Activated T-helper 17 cell treated with anti-CD3 and anti-CD28 coated beads, Interleukin-2, amount 50 U/mL, for 72 hours (primary cell): ENCODE results near the gene SPO11. TPM values are rescaled to one million over a fixed set of nuclear protein-coding genes. Genes with fewer than 3 reads are reported as not detected.
A peak's percentile ranks its signal among the peaks of the same experiment; 100 is the strongest.

ENCODE experiments used
- ATAC-seq: fragments of 150-1000 bp; cut with Tn5 transposase; replicated peaks from 2 replicates; pipeline ENCODE4 v1.10.0; 2021; ENCODE audit warnings: mild to moderate bottlenecking, moderate library complexity
- H3K27ac Mint-ChIP-seq: one replicate; pipeline ENCODE4 v1.8.0; 2022; ENCODE audit warnings: mixed read lengths
- H3K27me3 Mint-ChIP-seq: one replicate; pipeline ENCODE4 v1.8.0; 2022; ENCODE audit warnings: mixed read lengths
- H3K36me3 Mint-ChIP-seq: one replicate; pipeline ENCODE4 v1.8.0; 2022; ENCODE audit warnings: low read depth, mild to moderate bottlenecking, mixed read lengths
- H3K4me1 Mint-ChIP-seq: one replicate; pipeline ENCODE4 v1.8.0; 2022; ENCODE audit warnings: mixed read lengths
- H3K4me3 Mint-ChIP-seq: one replicate; pipeline ENCODE4 v1.8.0; 2022; ENCODE audit warnings: mild to moderate bottlenecking, mixed read lengths
- H3K9me3 Mint-ChIP-seq: one replicate; pipeline ENCODE4 v1.8.0; 2022; ENCODE audit warnings: mixed read lengths
- total RNA-seq, 2 donors: library from RNA; stranded (reverse); gene quantifications; one replicate each; pipeline ENCODE4 v1.2.3, GENCODE V29; 2022

Gene SPO11
- total RNA-seq, 2 donors from 2014 or later, result not detected

GRCh38 chr20:57317316-57317788 is 12.3 kb upstream of the SPO11 start:
- no peaks in the 10 kb centered on the region for H3K36me3 Mint-ChIP-seq
- H3K4me1 Mint-ChIP-seq, result no peaks in the 10 kb centered on the region
- no peak overlapping the region for H3K27ac Mint-ChIP-seq
- no peak for ATAC-seq
- no peaks in the 10 kb centered on the region for H3K9me3 Mint-ChIP-seq
- peaks cover 32% of the 10 kb centered on the region for H3K27me3 Mint-ChIP-seq
- H3K4me3 Mint-ChIP-seq, result no peak overlapping the region

DNA sequence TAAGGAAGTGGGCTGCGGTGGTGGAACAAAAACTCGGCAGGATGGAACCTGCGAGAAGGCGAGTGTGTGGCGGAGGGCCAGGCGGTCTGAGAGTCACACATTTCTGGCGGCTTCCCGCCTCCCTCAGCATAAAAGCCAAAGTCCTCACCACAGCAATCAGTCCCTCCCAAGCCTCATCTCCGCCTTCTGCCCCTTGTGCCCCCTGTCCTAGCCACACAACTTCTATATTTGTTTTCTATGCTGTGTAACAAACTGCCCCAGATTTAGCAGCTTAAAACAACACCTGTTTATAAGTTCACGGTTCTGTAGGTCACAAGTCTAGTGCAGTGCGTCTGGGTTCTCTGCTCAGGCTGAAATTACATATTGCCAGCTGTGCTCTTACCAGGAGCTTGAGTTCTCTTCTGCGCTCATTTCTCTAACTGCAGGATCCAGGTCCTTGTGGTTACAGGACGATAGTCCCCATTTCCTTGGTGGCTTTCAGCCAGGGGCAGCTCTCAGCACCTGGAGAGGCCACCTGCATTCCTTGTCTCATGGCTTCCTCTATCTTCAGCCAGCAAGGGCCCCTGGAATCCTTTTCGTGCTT is 11.7 kb upstream of the SPO11 start:
- no peaks in the 10 kb centered on the region for H3K4me1 Mint-ChIP-seq
- no peak overlapping the region for H3K4me3 Mint-ChIP-seq
- H3K27ac Mint-ChIP-seq, result no peak overlapping the region
- no peaks in the 10 kb centered on the region for H3K36me3 Mint-ChIP-seq
- H3K27me3 Mint-ChIP-seq, result peaks cover 36% of the 10 kb centered on the region
- H3K9me3 Mint-ChIP-seq, result no peaks in the 10 kb centered on the region
- no peak for ATAC-seq

GRCh38 chr20:57319584-57319983 is 10.0 kb upstream of the SPO11 start:
- Mint-ChIP-seq H3K4me1 (no peaks in the 10 kb centered on the region), H3K27ac (no peak overlapping the region), H3K27me3 (peaks cover 43% of the 10 kb centered on the region), H3K4me3 (no peak overlapping the region), H3K36me3 (no peaks in the 10 kb centered on the region), H3K9me3 (no peaks in the 10 kb centered on the region)
- no peak for ATAC-seq

DNA sequence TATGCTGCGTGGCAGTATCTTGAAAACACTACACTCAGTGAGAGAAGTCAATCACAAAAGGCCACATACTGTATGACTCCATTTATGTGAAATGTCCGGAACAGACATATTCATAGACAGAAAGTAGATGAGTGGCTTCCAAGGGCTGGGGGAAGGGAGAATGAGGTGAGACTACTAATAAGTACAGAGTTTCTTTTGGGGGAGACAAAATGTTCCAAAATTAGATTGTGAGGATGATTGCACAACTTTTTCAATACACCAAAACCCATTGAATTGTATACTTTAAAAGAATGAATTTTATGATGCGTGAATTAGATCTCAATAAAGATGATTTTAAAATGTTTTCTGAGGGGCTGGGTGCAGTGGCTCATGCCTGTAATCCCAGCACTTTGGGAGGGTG is 9.2 kb upstream of the SPO11 start:
- no peak for ATAC-seq
- Mint-ChIP-seq H3K9me3 (peaks cover 7% of the 10 kb centered on the region), H3K27ac (no peak overlapping the region), H3K36me3 (no peaks in the 10 kb centered on the region), H3K4me3 (no peak overlapping the region), H3K4me1 (no peaks in the 10 kb centered on the region), H3K27me3 (peaks cover 48% of the 10 kb centered on the region)

DNA sequence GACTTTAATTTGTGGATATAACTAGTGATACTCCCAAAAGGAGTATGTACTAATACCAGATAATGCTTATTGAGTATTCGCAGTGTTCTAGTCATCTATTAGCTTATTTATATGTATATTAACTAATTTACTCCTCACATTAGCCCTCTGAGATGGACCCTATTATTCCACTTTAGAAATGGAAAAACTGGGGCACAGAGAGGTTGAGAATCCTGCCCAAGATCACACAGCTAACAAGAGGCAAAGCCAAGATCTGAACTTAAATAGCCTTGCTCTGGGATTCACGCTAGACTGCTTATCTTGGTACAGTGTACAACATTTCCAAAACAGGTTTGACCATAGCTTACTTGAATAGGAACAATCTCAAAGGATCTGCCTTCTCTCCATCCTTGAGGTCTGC is 8.5 kb upstream of the SPO11 start:
- Mint-ChIP-seq H3K4me3 (no peak overlapping the region), H3K9me3 (peaks cover 7% of the 10 kb centered on the region), H3K27me3 (peaks cover 44% of the 10 kb centered on the region), H3K36me3 (no peaks in the 10 kb centered on the region), H3K4me1 (no peaks in the 10 kb centered on the region), H3K27ac (no peak overlapping the region)
- no peak for ATAC-seq

DNA sequence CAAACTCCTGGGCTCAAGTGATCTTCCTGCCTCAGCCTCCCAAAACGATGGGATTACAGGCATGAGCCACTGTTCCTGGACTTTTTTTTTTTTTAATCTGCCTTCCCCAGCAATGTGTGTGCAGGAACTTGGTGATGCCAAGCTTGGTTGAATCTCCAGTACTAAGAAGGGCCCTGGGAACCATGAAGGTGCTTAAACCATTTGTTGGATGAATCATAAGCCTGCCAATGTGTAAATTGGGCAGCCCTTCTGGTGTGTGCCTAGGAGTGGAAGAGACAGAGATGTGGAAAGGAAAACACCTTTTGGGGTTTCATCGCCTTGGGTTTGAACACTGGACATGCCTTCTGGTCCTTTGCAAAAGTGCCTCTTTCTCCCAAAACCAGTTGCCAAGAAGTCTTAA is 7.1 kb upstream of the SPO11 start:
- H3K4me1 Mint-ChIP-seq, result no peaks in the 10 kb centered on the region
- H3K9me3 Mint-ChIP-seq, result peaks cover 7% of the 10 kb centered on the region
- no peaks in the 10 kb centered on the region for H3K36me3 Mint-ChIP-seq
- H3K4me3 Mint-ChIP-seq, result no peak overlapping the region
- ATAC-seq, result no peak
- H3K27me3 Mint-ChIP-seq, result peaks cover 48% of the 10 kb centered on the region
- no peak overlapping the region for H3K27ac Mint-ChIP-seq

DNA sequence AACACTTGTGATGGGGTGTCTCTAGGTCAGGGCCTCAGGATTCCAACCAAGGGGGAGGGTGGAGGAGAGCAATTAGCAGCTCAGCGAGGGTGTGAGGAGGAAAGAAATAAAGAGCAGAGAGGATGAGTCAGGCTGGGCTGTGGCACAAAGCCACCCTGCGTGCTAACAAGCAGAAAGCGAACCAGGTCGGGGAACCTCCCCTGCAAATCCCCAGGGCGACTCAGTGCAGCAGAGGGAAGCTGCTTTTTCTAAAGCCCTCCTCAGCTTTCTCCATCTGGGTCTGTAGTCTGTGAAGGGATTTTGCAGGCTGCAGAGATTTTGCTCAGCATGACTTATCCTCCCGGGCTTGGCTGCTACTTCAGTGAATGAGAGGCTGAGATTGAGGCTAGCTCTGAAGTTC is 6.6 kb upstream of the SPO11 start:
- Mint-ChIP-seq H3K9me3 (peaks cover 7% of the 10 kb centered on the region), H3K27me3 (peaks cover 51% of the 10 kb centered on the region), H3K4me1 (no peaks in the 10 kb centered on the region), H3K27ac (no peak overlapping the region), H3K4me3 (no peak overlapping the region), H3K36me3 (no peaks in the 10 kb centered on the region)
- ATAC-seq, result peak; percentile 52

DNA sequence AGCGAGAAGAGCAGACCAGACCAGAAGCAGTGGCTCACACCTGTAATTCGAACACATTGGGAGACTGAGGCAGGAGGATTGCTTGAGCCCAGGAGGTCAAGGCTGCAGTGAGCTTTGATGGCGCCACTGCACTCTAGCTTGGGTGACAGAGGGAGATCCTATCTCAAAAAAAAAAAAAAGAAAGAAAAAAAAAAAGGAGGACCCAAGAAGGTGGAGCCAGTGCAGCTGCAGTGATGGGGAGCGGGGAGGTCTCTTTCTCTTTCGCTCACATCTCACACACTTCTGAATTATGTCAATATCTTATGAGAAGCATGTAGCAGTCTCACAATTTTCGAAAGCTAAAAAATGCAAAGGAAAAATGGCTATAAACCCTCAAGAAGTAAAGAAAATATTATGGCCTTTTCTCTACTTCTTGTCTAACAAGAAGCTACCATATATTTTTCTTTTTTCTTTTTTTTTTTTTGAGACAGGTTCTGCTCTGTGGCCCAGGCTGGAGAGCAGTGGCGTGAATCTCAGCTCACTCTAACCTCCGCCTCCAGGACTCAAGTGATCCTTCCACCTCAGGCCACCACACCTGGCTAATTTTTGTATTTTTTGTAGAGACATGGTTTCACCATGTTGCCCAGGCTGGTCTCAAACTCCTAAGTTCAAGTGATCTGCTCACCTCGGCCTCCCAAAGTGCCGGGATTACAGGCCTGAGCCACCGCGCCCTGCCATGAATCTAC is 3.8 kb upstream of the SPO11 start:
- Mint-ChIP-seq H3K36me3 (no peaks in the 10 kb centered on the region), H3K9me3 (peaks cover 7% of the 10 kb centered on the region), H3K27me3 (peaks cover 40% of the 10 kb centered on the region), H3K27ac (no peak overlapping the region), H3K4me3 (no peak overlapping the region), H3K4me1 (no peaks in the 10 kb centered on the region)
- ATAC-seq, result no peak

DNA sequence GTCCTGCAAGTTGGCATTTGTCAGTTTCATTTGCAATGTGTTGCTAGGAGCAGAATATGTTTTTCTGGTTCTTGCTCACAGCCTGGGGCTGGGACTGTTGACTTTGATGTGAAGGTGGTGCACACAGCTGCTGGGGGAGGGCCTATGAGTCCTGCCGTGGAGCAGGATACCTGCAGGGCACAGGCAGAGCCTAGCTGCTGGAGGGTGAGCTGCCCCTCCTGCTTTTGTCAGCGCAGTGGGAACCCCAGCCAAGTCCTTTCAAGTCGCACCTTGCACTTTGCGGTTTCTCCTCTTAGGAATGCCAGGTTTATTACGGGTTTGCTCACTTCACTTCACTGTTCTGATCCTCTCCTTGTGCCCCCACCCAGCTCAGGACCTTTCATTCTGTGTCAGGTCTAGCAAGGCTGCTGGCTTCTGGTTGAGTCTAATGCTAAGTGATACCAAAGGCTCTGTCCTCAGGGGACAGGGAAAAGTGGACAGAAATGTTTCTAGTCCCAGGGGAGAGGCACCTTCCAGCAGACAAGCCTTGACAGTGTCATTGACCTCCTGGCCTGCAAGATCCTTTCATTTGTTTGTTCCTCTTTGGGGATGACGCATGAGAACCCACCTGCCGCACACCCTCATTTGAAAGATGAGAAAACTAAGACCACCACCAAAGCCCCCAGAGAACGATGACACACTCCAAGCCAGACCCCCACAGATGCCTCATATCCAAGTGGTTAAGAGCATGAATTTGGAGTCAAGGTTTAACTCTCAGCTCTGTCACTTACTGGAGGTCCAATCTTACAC is 2.7 kb upstream of the SPO11 start:
- Mint-ChIP-seq H3K36me3 (no peaks in the 10 kb centered on the region), H3K9me3 (peaks cover 7% of the 10 kb centered on the region), H3K4me3 (no peak overlapping the region), H3K4me1 (no peaks in the 10 kb centered on the region), H3K27ac (no peak overlapping the region), H3K27me3 (peaks cover 41% of the 10 kb centered on the region)
- ATAC-seq, result no peak

GRCh38 chr20:57327820-57328219 is 1.8 kb upstream of the SPO11 start:
- Mint-ChIP-seq H3K4me3 (no peak overlapping the region), H3K36me3 (no peaks in the 10 kb centered on the region), H3K9me3 (peaks cover 7% of the 10 kb centered on the region), H3K4me1 (no peaks in the 10 kb centered on the region), H3K27ac (no peak overlapping the region), H3K27me3 (peaks cover 38% of the 10 kb centered on the region)
- ATAC-seq, result no peak

- H3K4me1 Mint-ChIP-seq, result no peaks in the 10 kb centered on the region
- H3K36me3 Mint-ChIP-seq, result no peaks in the 10 kb centered on the region
- no peak overlapping the region for H3K27ac Mint-ChIP-seq
- no peaks in the 10 kb centered on the region for H3K9me3 Mint-ChIP-seq
- H3K4me3 Mint-ChIP-seq, result no peak overlapping the region
- ATAC-seq, result no peak
- H3K27me3 Mint-ChIP-seq, result peaks cover 27% of the 10 kb centered on the region
These were observed 1.4 kb downstream of the SPO11 start for GRCh38 chr20:57330998-57331397.

- Mint-ChIP-seq H3K4me1 (no peaks in the 10 kb centered on the region), H3K4me3 (no peak overlapping the region), H3K36me3 (no peaks in the 10 kb centered on the region), H3K27me3 (peaks cover 34% of the 10 kb centered on the region), H3K27ac (no peak overlapping the region), H3K9me3 (no peaks in the 10 kb centered on the region)
- no peak for ATAC-seq
These were observed 2.8 kb downstream of the SPO11 start for GRCh38 chr20:57332105-57333089.

- no peak for ATAC-seq
- Mint-ChIP-seq H3K36me3 (no peaks in the 10 kb centered on the region), H3K9me3 (no peaks in the 10 kb centered on the region)
These were observed 5.8 kb downstream of the SPO11 start for GRCh38 chr20:57335392-57335791.

DNA sequence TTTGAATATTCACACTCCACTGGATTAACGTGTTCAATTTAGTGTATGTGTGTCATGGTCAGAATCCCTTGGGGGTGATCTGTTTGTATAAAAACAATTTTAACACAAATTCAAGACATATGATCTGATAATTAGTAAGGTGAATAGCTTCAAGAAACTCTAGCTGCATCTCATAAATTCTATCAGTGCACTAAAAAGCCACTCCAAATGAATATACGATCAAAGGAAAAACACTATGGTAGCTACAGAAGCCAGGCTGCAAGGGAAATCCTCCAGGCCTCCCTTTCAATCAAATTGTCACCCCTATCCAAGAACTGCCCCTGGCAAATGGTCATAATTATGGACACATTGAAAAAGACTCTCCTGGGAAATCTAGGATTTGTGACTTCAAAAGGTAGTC is 12.1 kb downstream of the SPO11 start:
- no peaks in the 10 kb centered on the region for H3K36me3 Mint-ChIP-seq
- H3K27me3 Mint-ChIP-seq, result peaks cover 11% of the 10 kb centered on the region
- no peak for ATAC-seq
- no peak overlapping the region for H3K4me3 Mint-ChIP-seq
- H3K9me3 Mint-ChIP-seq, result no peaks in the 10 kb centered on the region
- no peak overlapping the region for H3K27ac Mint-ChIP-seq
- H3K4me1 Mint-ChIP-seq, result no peaks in the 10 kb centered on the region

More at GRCh38 chr20:57335392-57335791, 5.8 kb downstream of the SPO11 start:
- no peak overlapping the region for H3K4me3 Mint-ChIP-seq
- peaks cover 29% of the 10 kb centered on the region for H3K27me3 Mint-ChIP-seq
- no peaks in the 10 kb centered on the region for H3K4me1 Mint-ChIP-seq
- H3K27ac Mint-ChIP-seq, result no peak overlapping the region
